ENCODE measurements around the gene SBNO2. TPM values are rescaled to one million over a fixed set of nuclear protein-coding genes. Genes with fewer than 3 reads are reported as not detected.

The SBNO2 gene
- total RNA-seq, 1 donor from 2014 or later: 32.5 TPM

DNA sequence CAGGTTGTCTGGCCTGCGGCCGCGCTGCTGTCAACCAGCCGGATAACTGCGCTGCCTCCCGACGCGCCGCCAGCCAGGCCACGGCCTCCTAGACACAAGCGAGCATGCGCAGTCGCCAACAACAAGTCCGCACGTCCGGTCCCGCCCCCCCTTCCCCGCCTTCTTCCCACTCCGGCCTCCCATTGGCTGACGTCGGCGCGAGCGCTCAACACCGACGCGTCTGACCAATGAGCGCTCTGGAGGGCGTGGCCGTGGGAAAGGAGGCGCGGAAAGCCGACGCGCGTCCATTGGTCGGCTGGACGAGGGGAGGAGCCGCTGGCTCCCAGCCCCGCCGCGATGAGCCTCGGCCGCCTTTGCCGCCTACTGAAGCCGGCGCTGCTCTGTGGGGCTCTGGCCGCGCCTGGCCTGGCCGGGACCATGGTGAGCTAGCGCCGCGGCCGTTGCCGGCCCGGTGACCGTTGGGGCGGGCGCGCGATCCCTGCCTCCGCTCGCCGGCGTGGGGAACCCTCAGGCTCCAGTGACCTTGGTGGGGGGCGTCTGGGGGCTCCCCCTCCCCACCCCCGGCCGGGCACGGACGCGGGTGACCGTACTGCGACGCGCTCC, 70.3 kb downstream of the SBNO2 start, which contains the start of gene GPX4:
Gene GPX4, plus strand, starts transcription at position 287 of the 603 bp plus-strand sequence. Its CDS starts 50 bp downstream, at position 337.
- peak; percentile 95 for DNase-seq (ENCODE audit: low read depth, low spot score)
- TF ChIP-seq, protein P1, sequence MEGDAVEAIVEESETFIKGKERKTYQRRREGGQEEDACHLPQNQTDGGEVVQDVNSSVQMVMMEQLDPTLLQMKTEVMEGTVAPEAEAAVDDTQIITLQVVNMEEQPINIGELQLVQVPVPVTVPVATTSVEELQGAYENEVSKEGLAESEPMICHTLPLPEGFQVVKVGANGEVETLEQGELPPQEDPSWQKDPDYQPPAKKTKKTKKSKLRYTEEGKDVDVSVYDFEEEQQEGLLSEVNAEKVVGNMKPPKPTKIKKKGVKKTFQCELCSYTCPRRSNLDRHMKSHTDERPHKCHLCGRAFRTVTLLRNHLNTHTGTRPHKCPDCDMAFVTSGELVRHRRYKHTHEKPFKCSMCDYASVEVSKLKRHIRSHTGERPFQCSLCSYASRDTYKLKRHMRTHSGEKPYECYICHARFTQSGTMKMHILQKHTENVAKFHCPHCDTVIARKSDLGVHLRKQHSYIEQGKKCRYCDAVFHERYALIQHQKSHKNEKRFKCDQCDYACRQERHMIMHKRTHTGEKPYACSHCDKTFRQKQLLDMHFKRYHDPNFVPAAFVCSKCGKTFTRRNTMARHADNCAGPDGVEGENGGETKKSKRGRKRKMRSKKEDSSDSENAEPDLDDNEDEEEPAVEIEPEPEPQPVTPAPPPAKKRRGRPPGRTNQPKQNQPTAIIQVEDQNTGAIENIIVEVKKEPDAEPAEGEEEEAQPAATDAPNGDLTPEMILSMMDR (conservative IDR thresholded peaks at IDR 0.05): no peak
- H3K27ac Mint-ChIP-seq (ENCODE audit: unreplicated experiment): peak within 1 kb of the TSS; percentile 78
- no peaks in the 10 kb centered on the region for H3K36me3 Mint-ChIP-seq (ENCODE audit: low read depth)
- peak within 1 kb of the TSS; percentile 86 for H3K4me3 Mint-ChIP-seq
- no peaks in the 10 kb centered on the region for H3K27me3 Mint-ChIP-seq (ENCODE audit: low read depth)
- no peaks in the 10 kb centered on the region for H3K9me3 Mint-ChIP-seq
- H3K4me1 Mint-ChIP-seq: peaks cover 16% of the 10 kb centered on the region

DNA sequence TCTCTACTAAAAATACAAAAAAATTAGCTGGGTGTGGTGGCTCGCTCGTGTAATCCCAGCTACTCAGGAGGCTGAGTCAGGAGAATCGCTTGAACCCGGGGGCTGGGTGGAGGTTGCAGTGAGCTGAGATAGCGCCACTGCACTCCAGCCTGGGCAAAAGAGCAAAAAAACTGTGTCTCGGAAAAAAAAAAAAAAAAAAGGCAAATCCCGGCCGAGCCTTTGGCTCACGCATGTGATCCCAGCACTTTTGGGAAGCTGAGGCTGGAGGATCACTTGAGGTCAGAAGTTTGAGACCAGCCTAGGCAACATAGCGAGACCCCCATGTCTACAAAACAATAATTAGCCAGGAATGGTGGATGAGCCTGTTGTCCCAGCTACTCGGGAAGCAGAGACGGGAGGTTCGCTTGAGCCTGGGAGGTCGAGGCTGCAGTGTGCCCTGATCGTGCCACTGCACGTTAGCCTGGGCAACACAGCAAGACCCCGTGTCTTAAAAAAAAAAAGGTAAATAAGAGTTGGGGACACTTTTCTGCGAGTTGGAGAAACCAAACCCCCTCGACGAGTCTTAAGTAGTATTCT, 70.8 kb downstream of the SBNO2 start:
- no peaks in the 10 kb centered on the region for H3K9me3 Mint-ChIP-seq
- no peaks in the 10 kb centered on the region for H3K27me3 Mint-ChIP-seq (ENCODE audit: low read depth)
- H3K4me1 Mint-ChIP-seq: peaks cover 19% of the 10 kb centered on the region
- H3K36me3 Mint-ChIP-seq (ENCODE audit: low read depth): no peaks in the 10 kb centered on the region
- DNase-seq (ENCODE audit: low read depth, low spot score): no peak
- peak overlapping the region; percentile 78 for H3K27ac Mint-ChIP-seq (ENCODE audit: unreplicated experiment)
- peak overlapping the region; percentile 86 for H3K4me3 Mint-ChIP-seq
- TF ChIP-seq, protein P1 (conservative IDR thresholded peaks at IDR 0.05): no peak

DNA sequence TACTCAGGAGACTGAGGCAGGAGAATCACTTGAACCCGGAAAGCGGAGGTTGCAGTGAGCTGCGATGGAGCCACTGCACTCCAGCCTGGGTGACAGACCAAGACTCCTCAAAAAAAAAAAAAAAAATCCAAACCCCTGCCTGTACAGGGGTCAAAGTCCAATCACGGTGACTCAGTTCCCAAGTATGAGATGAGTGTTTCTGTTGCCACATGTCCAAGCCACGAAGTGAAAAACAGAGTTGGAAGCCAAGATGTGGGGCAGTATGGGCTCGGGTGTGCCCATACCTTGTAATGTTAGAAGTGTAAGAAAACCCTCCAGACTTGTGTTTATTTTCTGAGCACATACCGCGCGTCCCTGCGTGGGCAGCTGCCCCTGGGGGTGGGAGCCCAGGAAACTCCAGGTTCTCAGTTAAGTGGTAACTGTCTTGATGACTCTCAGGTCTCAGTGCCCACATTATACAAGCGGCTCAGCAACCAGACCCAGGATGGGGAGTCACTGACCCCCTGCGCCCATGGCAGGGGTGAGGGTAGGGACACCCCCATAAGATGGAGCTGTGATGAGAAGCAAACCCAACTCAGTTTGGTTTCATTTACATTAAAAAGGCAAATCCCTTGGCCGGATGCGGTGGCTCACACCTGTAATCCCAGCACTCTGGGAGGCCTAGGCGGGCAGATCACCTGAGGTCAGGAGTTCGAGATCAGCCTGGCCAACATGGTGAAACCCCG, 71.5 kb downstream of the SBNO2 start:
- no peak overlapping the region for H3K27ac Mint-ChIP-seq (ENCODE audit: unreplicated experiment)

DNA sequence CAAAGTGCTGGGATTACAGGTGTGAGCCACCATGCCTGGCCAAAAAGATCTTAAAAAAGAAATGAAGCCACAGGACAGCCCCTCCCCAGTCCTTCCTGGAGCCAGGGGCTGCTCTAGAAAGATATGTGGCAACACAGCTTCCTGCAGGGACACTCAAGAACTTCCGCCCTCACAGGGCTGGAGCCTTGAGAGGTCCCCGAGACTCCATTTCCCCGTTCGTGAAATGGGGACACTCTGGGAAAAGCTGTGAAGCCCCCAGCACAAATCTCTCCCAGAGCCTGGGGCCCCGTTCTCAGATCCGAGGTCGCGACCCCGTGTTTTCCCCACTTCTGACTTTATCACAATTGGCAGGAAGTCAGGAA, 72.8 kb downstream of the SBNO2 start:
- Mint-ChIP-seq H3K4me3 (peak overlapping the region; percentile 84), H3K9me3 (no peaks in the 10 kb centered on the region), H3K36me3 (ENCODE audit: low read depth) (no peaks in the 10 kb centered on the region), H3K4me1 (peaks cover 24% of the 10 kb centered on the region), H3K27ac (ENCODE audit: unreplicated experiment) (peak overlapping the region; percentile 84), H3K27me3 (ENCODE audit: low read depth) (no peaks in the 10 kb centered on the region)
- DNase-seq (ENCODE audit: low read depth, low spot score): no peak
- TF ChIP-seq, protein P1 (conservative IDR thresholded peaks at IDR 0.05): no peak

More for the DNA sequence above, 71.5 kb downstream of the SBNO2 start:
- H3K4me3 Mint-ChIP-seq: peak overlapping the region; percentile 86
- DNase-seq (ENCODE audit: low read depth, low spot score): no peak
- H3K27me3 Mint-ChIP-seq (ENCODE audit: low read depth): no peaks in the 10 kb centered on the region
- TF ChIP-seq, protein P1 (conservative IDR thresholded peaks at IDR 0.05): no peak
- H3K4me1 Mint-ChIP-seq: peaks cover 24% of the 10 kb centered on the region
- no peaks in the 10 kb centered on the region for H3K36me3 Mint-ChIP-seq (ENCODE audit: low read depth)
- H3K9me3 Mint-ChIP-seq: no peaks in the 10 kb centered on the region

DNA sequence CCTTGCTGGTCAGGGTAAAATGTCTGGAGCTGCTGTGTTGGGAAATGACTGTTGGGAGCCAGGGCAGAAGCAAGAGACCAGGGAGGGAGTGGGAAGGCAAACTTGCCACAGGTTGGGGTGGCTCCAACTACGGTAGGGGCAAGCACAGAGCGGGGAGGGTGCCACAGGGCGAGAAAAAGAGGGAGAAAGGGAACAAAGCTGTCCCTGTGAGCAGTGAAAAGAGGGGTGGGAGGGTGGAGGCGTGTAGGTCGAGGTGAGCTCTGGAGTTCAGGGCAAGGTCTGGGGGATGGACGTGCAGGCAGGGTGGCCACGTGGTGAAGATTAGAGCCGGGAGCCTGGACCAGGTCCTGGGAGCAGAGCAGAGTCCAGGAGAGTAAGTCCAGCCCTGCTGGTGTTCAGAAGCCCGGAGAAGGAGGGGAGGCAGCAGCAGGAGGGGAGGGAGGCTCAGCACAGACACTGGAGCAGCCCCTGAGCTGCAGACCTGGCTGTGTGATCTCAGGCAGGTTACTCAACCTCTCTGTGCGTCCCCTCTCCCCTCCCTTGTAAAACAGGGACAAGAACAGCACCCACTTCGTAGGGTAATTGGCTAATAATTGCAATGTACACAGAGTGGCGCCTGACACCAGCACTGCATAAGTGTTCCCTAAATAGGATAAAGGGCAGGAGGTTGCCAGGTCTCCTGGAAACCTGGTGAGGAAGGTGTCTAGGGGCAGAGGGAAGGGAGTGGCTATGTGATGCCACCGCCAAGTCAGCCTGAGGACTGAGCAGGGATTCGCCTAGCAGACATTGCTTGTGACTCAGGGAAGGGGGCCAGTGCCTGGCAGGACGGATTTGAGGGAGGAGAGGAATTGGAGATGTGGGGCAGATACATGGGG, 75.7 kb downstream of the SBNO2 start:
- H3K27ac Mint-ChIP-seq (ENCODE audit: unreplicated experiment): peak overlapping the region; percentile 93

More for the DNA sequence above, 75.7 kb downstream of the SBNO2 start:
- H3K27me3 Mint-ChIP-seq (ENCODE audit: low read depth): no peaks in the 10 kb centered on the region
- no peak for DNase-seq (ENCODE audit: low read depth, low spot score)
- H3K36me3 Mint-ChIP-seq (ENCODE audit: low read depth): no peaks in the 10 kb centered on the region
- peak overlapping the region; percentile 48 for H3K4me3 Mint-ChIP-seq
- H3K9me3 Mint-ChIP-seq: no peaks in the 10 kb centered on the region
- H3K4me1 Mint-ChIP-seq: peaks cover 41% of the 10 kb centered on the region
- TF ChIP-seq, protein P1 (conservative IDR thresholded peaks at IDR 0.05): no peak

Measured in neural crest cell (in vitro differentiated cells).